Measurements from ENCODE around the gene PRKN.

Gene PRKN

GRCh38 chr6:161686655-161687054 lies 1040.9 kb downstream of the PRKN start:
- H3K27ac ChIP-seq = no peak overlapping the region
- TF ChIP-seq CTCF (IDR thresholded peaks at IDR 0.05) (no peak), ZFX (IDR thresholded peaks at IDR 0.05; ENCODE audit: borderline replicate concordance) (no peak)

DNA sequence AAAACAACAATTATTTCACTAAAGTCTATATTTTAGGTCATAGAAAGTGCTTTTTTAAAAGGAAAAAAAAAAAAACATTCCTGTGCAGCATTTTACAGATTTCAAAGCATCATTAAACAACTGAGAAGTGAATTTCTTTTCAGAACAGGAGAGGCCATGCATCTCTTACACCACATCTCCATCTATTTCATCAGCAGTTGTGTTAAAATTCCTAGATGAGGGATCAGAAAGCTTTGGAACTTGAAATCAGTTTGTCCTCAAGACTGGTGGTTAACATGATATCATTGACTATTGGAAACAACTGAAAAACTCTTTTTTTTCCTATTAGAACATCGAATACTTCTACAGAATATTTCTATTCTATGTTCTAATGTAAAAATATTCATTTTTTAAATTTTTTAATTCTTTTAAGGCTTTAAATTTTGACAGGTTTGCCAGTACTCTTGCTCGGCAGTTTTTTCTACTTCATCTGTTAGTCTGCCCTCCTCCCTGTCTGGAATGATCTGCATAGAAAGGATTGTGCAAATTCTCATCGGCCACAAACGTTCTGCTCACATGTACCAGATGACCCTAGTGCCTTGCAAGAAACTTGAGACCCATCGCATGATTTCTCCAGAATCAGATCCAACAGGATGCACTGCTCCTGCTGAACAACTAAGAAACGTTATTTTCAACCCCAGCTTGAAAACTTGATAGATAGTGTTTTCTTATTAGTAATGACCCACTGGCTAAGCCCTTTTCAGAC lies 1042.7 kb downstream of the PRKN start:
- no peak overlapping the region for H3K27ac ChIP-seq
- no peak for TF ChIP-seq CTCF (IDR thresholded peaks at IDR 0.05)
- no peak for TF ChIP-seq ZFX (IDR thresholded peaks at IDR 0.05; ENCODE audit: borderline replicate concordance)

DNA sequence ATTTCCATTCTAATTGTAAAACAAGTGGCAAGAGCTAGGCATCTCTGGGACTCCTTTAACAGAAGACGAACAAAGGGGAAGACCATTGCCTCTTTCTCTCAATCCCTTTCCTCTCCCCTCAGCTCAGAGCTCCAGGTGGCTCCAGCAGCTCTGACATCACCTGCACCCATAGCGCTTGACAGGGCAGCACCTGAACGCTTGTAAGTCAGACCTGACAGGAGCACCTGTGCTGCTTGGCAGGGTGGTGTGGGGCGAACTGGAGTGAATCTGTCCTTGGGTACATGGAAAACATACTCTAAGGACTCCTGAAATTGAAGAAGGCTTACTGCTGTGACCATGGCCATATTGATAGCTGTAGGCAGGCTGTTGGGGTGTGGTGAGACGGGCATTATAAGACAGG lies 1044.2 kb downstream of the PRKN start:
- TF ChIP-seq CTCF (IDR thresholded peaks at IDR 0.05) (no peak), ZFX (IDR thresholded peaks at IDR 0.05; ENCODE audit: borderline replicate concordance) (no peak)
- no peak overlapping the region for H3K27ac ChIP-seq

GRCh38 chr6:161682982-161683381 lies 1044.6 kb downstream of the PRKN start:
- H3K27ac ChIP-seq = no peak overlapping the region
- no peak for TF ChIP-seq CTCF (IDR thresholded peaks at IDR 0.05)
- no peak for TF ChIP-seq ZFX (IDR thresholded peaks at IDR 0.05; ENCODE audit: borderline replicate concordance)

GRCh38 chr6:161679980-161680538 lies 1047.5 kb downstream of the PRKN start:
- TF ChIP-seq CTCF (IDR thresholded peaks at IDR 0.05) (no peak), ZFX (IDR thresholded peaks at IDR 0.05; ENCODE audit: borderline replicate concordance) (no peak)
- no peak overlapping the region for H3K27ac ChIP-seq

- TF ChIP-seq CTCF (IDR thresholded peaks at IDR 0.05) (no peak), ZFX (IDR thresholded peaks at IDR 0.05; ENCODE audit: borderline replicate concordance) (no peak)
- H3K27ac ChIP-seq = no peak overlapping the region
Measured at GRCh38 chr6:161677188-161677587, 1050.4 kb downstream of the PRKN start.

GRCh38 chr6:161676586-161676985 lies 1051.0 kb downstream of the PRKN start:
- TF ChIP-seq CTCF (IDR thresholded peaks at IDR 0.05) (no peak), ZFX (IDR thresholded peaks at IDR 0.05; ENCODE audit: borderline replicate concordance) (no peak)
- no peak overlapping the region for H3K27ac ChIP-seq

All from 22Rv1 (cell line).